ENCODE data around the gene LTB. TPM values are rescaled to one million over a fixed set of nuclear protein-coding genes. Genes with fewer than 3 reads are reported as not detected.

Gene LTB
- total and polyA plus RNA-seq, 2 of the 13 experiments (the other 11 are each of a cell fraction or from before 2014, with no cell fraction given): 0.09 to 0.22 TPM

DNA sequence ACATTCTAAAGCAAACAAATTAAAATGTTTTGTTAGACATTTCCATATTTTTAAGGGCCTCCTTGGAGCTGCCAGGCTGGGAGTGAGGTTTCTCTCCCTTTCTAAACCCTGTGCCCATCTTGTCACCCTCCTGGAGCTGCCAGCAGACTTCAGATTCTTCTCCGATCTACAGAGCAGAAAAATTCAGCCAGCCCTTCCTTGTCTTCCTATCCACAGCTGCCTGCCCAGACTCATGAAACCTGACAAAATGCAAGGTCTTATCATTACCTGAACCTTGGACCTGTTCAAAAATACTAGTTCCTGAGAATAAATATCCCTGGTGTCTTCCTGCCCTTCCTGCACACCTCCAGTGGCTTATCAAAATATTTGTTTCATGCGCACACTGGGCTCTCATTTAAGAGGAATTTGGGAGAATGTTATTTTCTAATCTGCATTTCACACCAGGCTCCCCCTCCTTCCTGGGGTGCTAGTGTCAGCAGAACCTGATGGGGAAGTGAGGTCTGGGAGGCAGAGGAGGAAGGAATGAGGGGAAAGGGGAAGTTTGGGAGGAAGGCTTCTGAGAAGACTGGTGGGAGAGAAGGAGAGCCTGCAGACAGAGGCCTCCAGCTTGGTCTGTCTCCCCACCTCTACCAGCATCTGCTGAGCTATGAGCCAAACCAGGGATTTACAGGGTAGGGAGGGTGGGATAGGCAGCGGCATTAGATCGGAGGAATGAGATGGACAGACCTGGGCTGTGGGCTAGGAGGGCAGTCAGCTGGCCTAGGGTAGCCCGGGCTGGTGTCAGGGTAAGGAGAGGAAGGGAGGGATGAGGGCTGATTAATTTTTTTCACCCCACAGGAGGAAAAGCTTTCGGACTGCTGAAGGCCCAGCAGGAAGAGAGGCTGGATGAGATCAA lies 32.7 kb upstream of the LTB start, which contains the start of gene AIF1 (continued):
- TF ChIP-seq, protein P1, sequence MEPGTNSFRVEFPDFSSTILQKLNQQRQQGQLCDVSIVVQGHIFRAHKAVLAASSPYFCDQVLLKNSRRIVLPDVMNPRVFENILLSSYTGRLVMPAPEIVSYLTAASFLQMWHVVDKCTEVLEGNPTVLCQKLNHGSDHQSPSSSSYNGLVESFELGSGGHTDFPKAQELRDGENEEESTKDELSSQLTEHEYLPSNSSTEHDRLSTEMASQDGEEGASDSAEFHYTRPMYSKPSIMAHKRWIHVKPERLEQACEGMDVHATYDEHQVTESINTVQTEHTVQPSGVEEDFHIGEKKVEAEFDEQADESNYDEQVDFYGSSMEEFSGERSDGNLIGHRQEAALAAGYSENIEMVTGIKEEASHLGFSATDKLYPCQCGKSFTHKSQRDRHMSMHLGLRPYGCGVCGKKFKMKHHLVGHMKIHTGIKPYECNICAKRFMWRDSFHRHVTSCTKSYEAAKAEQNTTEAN (CRISPR knock-in tag; conservative IDR thresholded peaks at IDR 0.05): peak; percentile 66; the same call in 1 of the 2 replicates
- peak; percentile 49; the same call in 1 of the 2 replicates for TF ChIP-seq FOXJ3 (CRISPR knock-in tag; IDR thresholded peaks at IDR 0.05; ENCODE audit: borderline replicate concordance)
- TF ChIP-seq, protein P2, sequence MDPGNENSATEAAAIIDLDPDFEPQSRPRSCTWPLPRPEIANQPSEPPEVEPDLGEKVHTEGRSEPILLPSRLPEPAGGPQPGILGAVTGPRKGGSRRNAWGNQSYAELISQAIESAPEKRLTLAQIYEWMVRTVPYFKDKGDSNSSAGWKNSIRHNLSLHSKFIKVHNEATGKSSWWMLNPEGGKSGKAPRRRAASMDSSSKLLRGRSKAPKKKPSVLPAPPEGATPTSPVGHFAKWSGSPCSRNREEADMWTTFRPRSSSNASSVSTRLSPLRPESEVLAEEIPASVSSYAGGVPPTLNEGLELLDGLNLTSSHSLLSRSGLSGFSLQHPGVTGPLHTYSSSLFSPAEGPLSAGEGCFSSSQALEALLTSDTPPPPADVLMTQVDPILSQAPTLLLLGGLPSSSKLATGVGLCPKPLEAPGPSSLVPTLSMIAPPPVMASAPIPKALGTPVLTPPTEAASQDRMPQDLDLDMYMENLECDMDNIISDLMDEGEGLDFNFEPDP (CRISPR knock-in tag; conservative IDR thresholded peaks at IDR 0.05): 0 out of 2 replicates have a peak, but pooled peaks have one; percentile 34
- TF ChIP-seq, protein P3, sequence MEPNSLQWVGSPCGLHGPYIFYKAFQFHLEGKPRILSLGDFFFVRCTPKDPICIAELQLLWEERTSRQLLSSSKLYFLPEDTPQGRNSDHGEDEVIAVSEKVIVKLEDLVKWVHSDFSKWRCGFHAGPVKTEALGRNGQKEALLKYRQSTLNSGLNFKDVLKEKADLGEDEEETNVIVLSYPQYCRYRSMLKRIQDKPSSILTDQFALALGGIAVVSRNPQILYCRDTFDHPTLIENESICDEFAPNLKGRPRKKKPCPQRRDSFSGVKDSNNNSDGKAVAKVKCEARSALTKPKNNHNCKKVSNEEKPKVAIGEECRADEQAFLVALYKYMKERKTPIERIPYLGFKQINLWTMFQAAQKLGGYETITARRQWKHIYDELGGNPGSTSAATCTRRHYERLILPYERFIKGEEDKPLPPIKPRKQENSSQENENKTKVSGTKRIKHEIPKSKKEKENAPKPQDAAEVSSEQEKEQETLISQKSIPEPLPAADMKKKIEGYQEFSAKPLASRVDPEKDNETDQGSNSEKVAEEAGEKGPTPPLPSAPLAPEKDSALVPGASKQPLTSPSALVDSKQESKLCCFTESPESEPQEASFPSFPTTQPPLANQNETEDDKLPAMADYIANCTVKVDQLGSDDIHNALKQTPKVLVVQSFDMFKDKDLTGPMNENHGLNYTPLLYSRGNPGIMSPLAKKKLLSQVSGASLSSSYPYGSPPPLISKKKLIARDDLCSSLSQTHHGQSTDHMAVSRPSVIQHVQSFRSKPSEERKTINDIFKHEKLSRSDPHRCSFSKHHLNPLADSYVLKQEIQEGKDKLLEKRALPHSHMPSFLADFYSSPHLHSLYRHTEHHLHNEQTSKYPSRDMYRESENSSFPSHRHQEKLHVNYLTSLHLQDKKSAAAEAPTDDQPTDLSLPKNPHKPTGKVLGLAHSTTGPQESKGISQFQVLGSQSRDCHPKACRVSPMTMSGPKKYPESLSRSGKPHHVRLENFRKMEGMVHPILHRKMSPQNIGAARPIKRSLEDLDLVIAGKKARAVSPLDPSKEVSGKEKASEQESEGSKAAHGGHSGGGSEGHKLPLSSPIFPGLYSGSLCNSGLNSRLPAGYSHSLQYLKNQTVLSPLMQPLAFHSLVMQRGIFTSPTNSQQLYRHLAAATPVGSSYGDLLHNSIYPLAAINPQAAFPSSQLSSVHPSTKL (CRISPR knock-in tag; IDR thresholded peaks at IDR 0.05): peak; percentile 40; the same call in 1 of the 2 replicates
- peak; percentile 54; the same call in 1 of the 2 replicates for TF ChIP-seq GATAD2A (CRISPR knock-in tag; IDR thresholded peaks at IDR 0.05)
- 0 out of 2 replicates have a peak, but pooled peaks have one; percentile 61 for TF ChIP-seq ELF3 (CRISPR knock-in tag; IDR thresholded peaks at IDR 0.05)
- TF ChIP-seq KDM5B (CRISPR knock-in tag; IDR thresholded peaks at IDR 0.05; ENCODE audit: borderline replicate concordance): 0 out of 2 replicates have a peak, but pooled peaks have one; percentile 28
- TF ChIP-seq STAG1 (CRISPR knock-in tag; IDR thresholded peaks at IDR 0.05): 0 out of 2 replicates have a peak, but pooled peaks have one; percentile 4
- 0 out of 2 replicates have a peak, but pooled peaks have one; percentile 27 for TF ChIP-seq HOXD1 (CRISPR knock-in tag; IDR thresholded peaks at IDR 0.05)
- TF ChIP-seq BRD4 (CRISPR knock-in tag; IDR thresholded peaks at IDR 0.05): 0 out of 2 replicates have a peak, but pooled peaks have one; percentile 20
- peak; percentile 49 for TF ChIP-seq FOXA3 (CRISPR knock-in tag; IDR thresholded peaks at IDR 0.05)
- TF ChIP-seq, protein P4, sequence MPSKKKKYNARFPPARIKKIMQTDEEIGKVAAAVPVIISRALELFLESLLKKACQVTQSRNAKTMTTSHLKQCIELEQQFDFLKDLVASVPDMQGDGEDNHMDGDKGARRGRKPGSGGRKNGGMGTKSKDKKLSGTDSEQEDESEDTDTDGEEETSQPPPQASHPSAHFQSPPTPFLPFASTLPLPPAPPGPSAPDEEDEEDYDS (CRISPR knock-in tag; IDR thresholded peaks at IDR 0.05): peak; percentile 32; the same call in 1 of the 2 replicates
- TF ChIP-seq TBX2 (CRISPR knock-in tag; IDR thresholded peaks at IDR 0.05; ENCODE audit: borderline replicate concordance): peak; percentile 78; the same call in 1 of the 2 replicates
- 0 out of 2 replicates have a peak, but pooled peaks have one; percentile 32 for TF ChIP-seq ZNF256 (CRISPR knock-in tag; conservative IDR thresholded peaks at IDR 0.05)
- 0 out of 2 replicates have a peak, but pooled peaks have one; percentile 3 for TF ChIP-seq RELA (CRISPR knock-in tag; IDR thresholded peaks at IDR 0.05)
- peak; percentile 28; the same call in 1 of the 2 replicates for TF ChIP-seq ZNF264 (CRISPR knock-in tag; IDR thresholded peaks at IDR 0.05)
